ENCODE measurements around the gene RPS25. TPM values are rescaled to one million over a fixed set of nuclear protein-coding genes. Genes with fewer than 3 reads are reported as not detected.

RPS25 gene
- total RNA-seq, 2 experiments from 2014 or later, result 1,395 to 1,648 TPM

- no TSS peak for BruUV-seq (replicated peaks)
- H3K4me3 ChIP-seq (ENCODE audit: low read depth, low read length, poor library complexity, severe bottlenecking), result no peak overlapping the region
These were observed 10.4 kb upstream of the RPS25 start for GRCh38 chr11:119028346-119029068.

GRCh38 chr11:119027561-119028345, 9.6 kb upstream of the RPS25 start:
- Histone ChIP-seq H3K4me1 (ENCODE audit: insufficient read depth, low read length, poor library complexity, severe bottlenecking) (peaks cover 21% of the 10 kb centered on the region), H2AFZ (ENCODE audit: low read length) (no peak overlapping the region), H3K27ac (ENCODE audit: low read depth, low read length, poor library complexity, severe bottlenecking) (no peak overlapping the region), H3K79me2 (ENCODE audit: insufficient read depth, low read depth, low read length) (peaks cover 6% of the 10 kb centered on the region; the same call in 1 of the 2 replicates), H3K4me3 (ENCODE audit: low read depth, low read length, poor library complexity, severe bottlenecking) (no peak overlapping the region), H3K4me2 (ENCODE audit: low read length) (0 out of 2 replicates have a peak overlapping the region, but pooled peaks have one; percentile 89), H4K20me1 (ENCODE audit: insufficient read depth, low read length) (no peaks in the 10 kb centered on the region), H3K36me3 (ENCODE audit: insufficient read depth, low read length) (peaks cover 34% of the 10 kb centered on the region), H3K9me3 (ENCODE audit: low read length) (no peaks in the 10 kb centered on the region), H3K9me2 (ENCODE audit: insufficient read depth, low read length) (no peaks in the 10 kb centered on the region)
- POLR2A ChIA-PET, result no interaction called here
- CTCF ChIA-PET (ENCODE audit: unreplicated experiment), result no interaction called here
- BruUV-seq (replicated peaks), result no TSS peak
- intact Hi-C loops (cut with micrococcal nuclease; ENCODE audit: unreplicated experiment), result no loop called here
- no peak for DNase-seq (ENCODE audit: low spot score)
- TF ChIP-seq EZH2phosphoT487 (IDR thresholded peaks at IDR 0.05; ENCODE audit: borderline replicate concordance, low read depth, low read length), result no peak

More at GRCh38 chr11:119028346-119029068, 10.4 kb upstream of the RPS25 start:
- H3K27ac ChIP-seq (ENCODE audit: low read depth, low read length, poor library complexity, severe bottlenecking), result no peak overlapping the region
- no peaks in the 10 kb centered on the region for H3K9me2 ChIP-seq (ENCODE audit: insufficient read depth, low read length)
- peaks cover 21% of the 10 kb centered on the region for H3K4me1 ChIP-seq (ENCODE audit: insufficient read depth, low read length, poor library complexity, severe bottlenecking)
- no peak overlapping the region for H2AFZ ChIP-seq (ENCODE audit: low read length)
- ChIA-PET POLR2A (interaction anchor here (1.6 kb wide), 1 partner anchor 28 kb away, joined by 4 read pairs; no protein-coding TSS in a partner anchor), CTCF (ENCODE audit: unreplicated experiment) (no interaction called here)
- peaks cover 26% of the 10 kb centered on the region for H3K36me3 ChIP-seq (ENCODE audit: insufficient read depth, low read length)
- DNase-seq (ENCODE audit: low spot score), result no peak
- H4K20me1 ChIP-seq (ENCODE audit: insufficient read depth, low read length), result no peaks in the 10 kb centered on the region
- intact Hi-C loops (cut with micrococcal nuclease; ENCODE audit: unreplicated experiment), result no loop called here
- H3K79me2 ChIP-seq (ENCODE audit: insufficient read depth, low read depth, low read length), result peaks cover 3% of the 10 kb centered on the region; the same call in 1 of the 2 replicates
- TF ChIP-seq CTCF (conservative IDR thresholded peaks at IDR 0.05; ENCODE audit: low read length) (no peak), EZH2phosphoT487 (IDR thresholded peaks at IDR 0.05; ENCODE audit: borderline replicate concordance, low read depth, low read length) (no peak)
- H3K9me3 ChIP-seq (ENCODE audit: low read length), result no peaks in the 10 kb centered on the region
- peak overlapping the region; percentile 89 for H3K4me2 ChIP-seq (ENCODE audit: low read length)

- no peak overlapping the region for H3K4me2 ChIP-seq (ENCODE audit: low read length)
- POLR2A ChIA-PET, result no interaction called here
These were observed 8.8 kb upstream of the RPS25 start for GRCh38 chr11:119026970-119027369.

More at GRCh38 chr11:119026970-119027369, 8.8 kb upstream of the RPS25 start:
- Histone ChIP-seq H3K9me2 (ENCODE audit: insufficient read depth, low read length) (no peaks in the 10 kb centered on the region), H3K9me3 (ENCODE audit: low read length) (no peaks in the 10 kb centered on the region), H3K36me3 (ENCODE audit: insufficient read depth, low read length) (peaks cover 42% of the 10 kb centered on the region), H3K4me1 (ENCODE audit: insufficient read depth, low read length, poor library complexity, severe bottlenecking) (peaks cover 21% of the 10 kb centered on the region), H3K79me2 (ENCODE audit: insufficient read depth, low read depth, low read length) (peaks cover 6% of the 10 kb centered on the region; the same call in 1 of the 2 replicates), H3K4me3 (ENCODE audit: low read depth, low read length, poor library complexity, severe bottlenecking) (no peak overlapping the region), H3K27ac (ENCODE audit: low read depth, low read length, poor library complexity, severe bottlenecking) (no peak overlapping the region), H4K20me1 (ENCODE audit: insufficient read depth, low read length) (no peaks in the 10 kb centered on the region), H2AFZ (ENCODE audit: low read length) (no peak overlapping the region)
- no TSS peak for BruUV-seq (replicated peaks)
- TF ChIP-seq CTCF (conservative IDR thresholded peaks at IDR 0.05; ENCODE audit: low read length), result no peak
- no peak for TF ChIP-seq EZH2phosphoT487 (IDR thresholded peaks at IDR 0.05; ENCODE audit: borderline replicate concordance, low read depth, low read length)
- CTCF ChIA-PET (ENCODE audit: unreplicated experiment), result no interaction called here
- intact Hi-C loops (cut with micrococcal nuclease; ENCODE audit: unreplicated experiment), result no loop called here
- no peak for DNase-seq (ENCODE audit: low spot score)

Data from OCI-LY7 (cell line).